Lung (tissue), 12 donors: ENCODE measurements around the gene HS6ST3. TPM values are rescaled to one million over a fixed set of nuclear protein-coding genes. Genes with fewer than 3 reads are reported as not detected.
A peak's percentile ranks its signal among the peaks of the same experiment; 100 is the strongest.

Experiments
- ATAC-seq: fragments of 200-7000 bp; cut with Tn5 transposase; one replicate; pipeline ENCODE4 v1.9.1; 2020; ENCODE audit warnings: moderate number of reproducible peaks; ENCODE audit not compliant: insufficient read depth, low FRiP score
- DNase-seq, 3 donors: peaks; one replicate each; pipeline ENCODE4 v3.0.0-alpha.2; 2013 to 2017
- H3K27ac ChIP-seq, 2 donors: one replicate each; pipeline ENCODE4 v1.5.1; 2013; ENCODE audit warnings: mild to moderate bottlenecking in 2 of 2, moderate library complexity in 2 of 2, control low read depth in 1 of 2, inconsistent platforms in 1 of 2, low read depth in 1 of 2, low read length in 1 of 2
- H3K27me3 ChIP-seq, 3 donors: one replicate each; pipeline ENCODE4 v1.5.1; 2013; ENCODE audit warnings: low read length in 2 of 3; ENCODE audit not compliant: control insufficient read depth in 3 of 3, insufficient read depth in 3 of 3
- H3K36me3 ChIP-seq, 4 donors: one replicate each; pipeline ENCODE4 v1.5.1; 2013; ENCODE audit warnings: low read length in 4 of 4, mild to moderate bottlenecking in 1 of 4, moderate library complexity in 1 of 4; ENCODE audit not compliant: control insufficient read depth in 4 of 4, insufficient read depth in 4 of 4
- H3K4me1 ChIP-seq, 5 donors: one replicate each; pipeline ENCODE4 v1.5.1; 2013; ENCODE audit warnings: low read length in 5 of 5, mild to moderate bottlenecking in 2 of 5, moderate library complexity in 1 of 5; ENCODE audit not compliant: control insufficient read depth in 5 of 5, insufficient read depth in 5 of 5
- H3K4me3 ChIP-seq: one replicate; pipeline ENCODE4 v1.5.1; 2013; ENCODE audit warnings: mild to moderate bottlenecking, control low read depth, moderate library complexity
- H3K9ac ChIP-seq, 2 donors: one replicate each; pipeline ENCODE4 v1.5.1; 2013; ENCODE audit warnings: low read length in 2 of 2, control low read depth in 1 of 2; ENCODE audit not compliant: insufficient read depth in 1 of 2
- H3K9me3 ChIP-seq, 4 donors: one replicate each; pipeline ENCODE4 v1.5.1; 2013; ENCODE audit warnings: low read length in 3 of 4, mild to moderate bottlenecking in 1 of 4, moderate library complexity in 1 of 4; ENCODE audit not compliant: control insufficient read depth in 4 of 4, insufficient read depth in 3 of 4
- WGBS, 2 donors: extraction: QIAGEN DNeasy Blood & Tissue Kit; methylation state at CpG; one replicate each; pipeline ENCODE4 v1.1.7; 2013; 5-methylcytosine and 5-hydroxymethylcytosine counted together
- polyA plus RNA-seq, 2 donors: library from polyadenylated mRNA; stranded (reverse); fragments of 200-250 nt; gene quantifications; one replicate each; pipeline ENCODE4 v1.2.1, GENCODE V29; 2013
- total RNA-seq, 2 donors: library from RNA; depleted of rRNA in 1 of 2; stranded (reverse); fragments of >200 nt in 1 of 2; gene quantifications; one replicate each; pipeline ENCODE4 v1.2.1, GENCODE V29; 2014 to 2021
- TF ChIP-seq, protein P1 (sequence below): IDR thresholded peaks from 2 replicates; pipeline ENCODE4 v1.5.1; 2012; ENCODE audit warnings: mild to moderate bottlenecking; ENCODE audit errors: control extremely low read depth, extremely low read depth
- donor health status: control.
- donor health status: control.
- donor health status: Bipolar disorder and iron deficiency.
- donor health status: healthy.
- donor health status: DM: yes; HTN: yes; CAD: no.

Gene HS6ST3
- total and polyA plus RNA-seq, 4 donors, result 0.01 to 0.17 (median 0.04) TPM

DNA sequence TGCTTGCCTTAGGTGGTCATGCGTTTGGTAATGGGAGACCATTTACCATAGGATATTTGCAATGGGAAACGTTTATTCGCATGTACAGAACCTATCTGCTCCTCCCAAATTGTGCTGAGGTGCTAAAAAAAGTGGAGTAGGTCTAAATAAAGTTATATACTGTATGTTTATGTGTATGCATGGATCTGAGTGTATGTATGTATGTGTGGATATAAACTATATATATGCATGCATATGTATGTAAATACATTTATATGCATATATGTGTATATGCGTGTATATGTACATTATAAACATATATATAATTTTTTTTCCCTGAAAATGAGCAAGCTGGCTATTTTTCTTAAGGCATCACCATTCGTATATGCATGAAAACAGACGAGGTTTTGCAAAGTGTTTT is 95.9 kb downstream of the HS6ST3 start:
- DNase-seq (no peak), ATAC-seq (no peak)
- Histone ChIP-seq H3K27me3 (no peaks in the 10 kb centered on the region), H3K4me3 (no peak overlapping the region), H3K9me3 (no peaks in the 10 kb centered on the region), H3K4me1 (no peaks in the 10 kb centered on the region), H3K27ac (no peak overlapping the region), H3K36me3 (no peaks in the 10 kb centered on the region), H3K9ac (no peak overlapping the region)
- 78 to 87% methylated on average over 6 of the region's 6 CpGs for WGBS, 2 donors
- TF ChIP-seq, protein P1, sequence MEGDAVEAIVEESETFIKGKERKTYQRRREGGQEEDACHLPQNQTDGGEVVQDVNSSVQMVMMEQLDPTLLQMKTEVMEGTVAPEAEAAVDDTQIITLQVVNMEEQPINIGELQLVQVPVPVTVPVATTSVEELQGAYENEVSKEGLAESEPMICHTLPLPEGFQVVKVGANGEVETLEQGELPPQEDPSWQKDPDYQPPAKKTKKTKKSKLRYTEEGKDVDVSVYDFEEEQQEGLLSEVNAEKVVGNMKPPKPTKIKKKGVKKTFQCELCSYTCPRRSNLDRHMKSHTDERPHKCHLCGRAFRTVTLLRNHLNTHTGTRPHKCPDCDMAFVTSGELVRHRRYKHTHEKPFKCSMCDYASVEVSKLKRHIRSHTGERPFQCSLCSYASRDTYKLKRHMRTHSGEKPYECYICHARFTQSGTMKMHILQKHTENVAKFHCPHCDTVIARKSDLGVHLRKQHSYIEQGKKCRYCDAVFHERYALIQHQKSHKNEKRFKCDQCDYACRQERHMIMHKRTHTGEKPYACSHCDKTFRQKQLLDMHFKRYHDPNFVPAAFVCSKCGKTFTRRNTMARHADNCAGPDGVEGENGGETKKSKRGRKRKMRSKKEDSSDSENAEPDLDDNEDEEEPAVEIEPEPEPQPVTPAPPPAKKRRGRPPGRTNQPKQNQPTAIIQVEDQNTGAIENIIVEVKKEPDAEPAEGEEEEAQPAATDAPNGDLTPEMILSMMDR, result no peak

DNA sequence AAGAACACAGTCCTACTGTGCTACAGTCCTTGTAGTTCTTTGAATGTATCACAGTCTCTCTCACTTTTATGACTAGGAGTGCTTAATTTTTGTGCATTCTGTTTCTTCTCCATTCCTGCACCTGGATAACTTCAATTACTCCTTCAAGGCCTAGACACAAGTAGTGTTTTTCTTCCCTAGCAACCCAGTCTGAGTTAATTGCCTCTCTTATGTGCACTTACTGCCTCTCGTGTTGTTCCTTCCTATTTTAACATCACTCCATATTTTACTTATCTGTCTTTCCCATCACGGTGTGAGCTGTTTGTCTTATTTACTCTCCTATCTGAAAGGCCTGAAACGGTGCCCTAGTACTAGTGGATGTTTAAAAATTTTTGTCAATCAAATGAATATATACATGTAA is 101.5 kb downstream of the HS6ST3 start:
- H3K27me3 ChIP-seq, result no peaks in the 10 kb centered on the region
- H3K36me3 ChIP-seq, result no peaks in the 10 kb centered on the region
- H3K9ac ChIP-seq, result no peak overlapping the region
- no peak for DNase-seq
- ATAC-seq, result no peak
- 42 to 58% methylated on average over 3 of the region's 3 CpGs for WGBS, 2 donors
- H3K4me1 ChIP-seq, result peaks cover 0 to 13% (median 0%) of the 10 kb centered on the region in 5 donors
- no peak overlapping the region for H3K27ac ChIP-seq
- TF ChIP-seq, protein P1, result no peak
- H3K9me3 ChIP-seq, result no peaks in the 10 kb centered on the region
- no peak overlapping the region for H3K4me3 ChIP-seq

DNA sequence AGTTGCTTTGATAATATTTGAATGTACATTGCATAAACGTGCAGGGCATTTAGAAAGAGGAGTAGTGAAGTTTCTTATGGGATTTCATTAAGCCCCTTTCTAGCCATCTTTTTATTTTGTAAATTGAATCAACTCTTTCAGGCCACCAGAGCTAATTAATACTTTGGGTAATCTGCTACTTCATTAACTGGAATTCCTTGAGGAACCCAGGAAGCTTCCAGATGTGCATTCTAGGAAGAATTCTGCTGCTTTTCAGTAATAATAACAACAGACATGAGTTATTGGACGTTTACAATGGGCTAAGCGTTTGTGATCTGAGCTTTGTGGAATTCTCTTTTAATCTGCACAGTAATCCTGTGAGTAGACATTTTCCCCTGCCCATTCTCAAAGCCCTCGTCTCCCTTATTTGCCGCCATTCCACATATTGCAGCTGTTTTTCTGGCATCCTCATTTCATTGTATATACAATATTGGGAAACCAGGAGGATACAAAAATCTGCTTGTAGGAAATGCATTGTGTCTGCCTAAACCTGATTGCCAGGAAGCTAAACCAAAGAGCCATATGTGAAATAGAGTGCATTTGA is 103.9 kb downstream of the HS6ST3 start:
- Histone ChIP-seq H3K27me3 (no peaks in the 10 kb centered on the region), H3K27ac (no peak overlapping the region), H3K9ac (no peak overlapping the region), H3K36me3 (no peaks in the 10 kb centered on the region), H3K4me1 (peaks cover 0 to 13% (median 0%) of the 10 kb centered on the region in 5 donors), H3K4me3 (no peak overlapping the region), H3K9me3 (peaks cover 0 to 4% (median 0%) of the 10 kb centered on the region in 4 donors)
- ATAC-seq, result no peak
- peak; percentile 47 to 89 (median 89) for DNase-seq
- 62 to 77% methylated on average over 5 of the region's 5 CpGs for WGBS, 2 donors
- TF ChIP-seq, protein P1, result no peak

DNA sequence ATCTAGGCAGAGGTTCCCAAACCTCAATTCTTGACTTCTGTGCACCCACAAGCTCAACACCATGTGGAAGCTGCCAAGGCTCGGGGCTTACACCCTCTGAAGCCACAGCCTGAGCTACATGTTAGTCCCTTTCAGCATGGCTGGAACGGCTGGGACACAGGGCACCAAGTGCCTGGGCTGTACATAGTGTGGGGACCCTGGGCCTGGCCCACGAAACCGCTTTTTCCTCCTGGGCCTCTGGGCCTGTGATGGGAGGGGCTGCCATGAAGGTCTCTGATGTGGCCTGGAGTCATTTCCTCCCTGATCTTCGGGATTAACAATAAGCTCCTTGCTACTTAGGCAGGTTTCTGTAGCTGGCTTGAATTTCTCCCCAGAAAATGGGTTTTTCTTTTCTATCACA is 108.1 kb downstream of the HS6ST3 start:
- TF ChIP-seq, protein P1, result no peak
- H3K36me3 ChIP-seq, result no peaks in the 10 kb centered on the region
- no peak overlapping the region for H3K4me3 ChIP-seq
- H3K4me1 ChIP-seq, result peaks cover 0 to 9% (median 0%) of the 10 kb centered on the region in 5 donors
- no peak overlapping the region for H3K9ac ChIP-seq
- 68 to 84% methylated on average over 5 of the region's 5 CpGs for WGBS, 2 donors
- no peak overlapping the region for H3K27ac ChIP-seq
- no peak for ATAC-seq
- peaks cover 0 to 4% (median 0%) of the 10 kb centered on the region in 4 donors for H3K9me3 ChIP-seq
- no peaks in the 10 kb centered on the region for H3K27me3 ChIP-seq
- no peak for DNase-seq
